NCI-H1436 (cell line): ENCODE results near the gene ZBTB7B.

Source experiments
- DNase-seq: peaks from one replicate; lab custom pipeline; 2025; lab: John Stamatoyannopoulos, UW

The ZBTB7B gene

GRCh38 chr1:155038602-155039307, 36.2 kb downstream of the ZBTB7B start:
- DNase-seq: no peak

- no peak for DNase-seq
Observed at GRCh38 chr1:155039308-155039669, 36.7 kb downstream of the ZBTB7B start.

GRCh38 chr1:155040358-155041093, 37.9 kb downstream of the ZBTB7B start:
- no peak for DNase-seq

- DNase-seq: no peak
Observed at GRCh38 chr1:155042789-155043188, 40.2 kb downstream of the ZBTB7B start.

GRCh38 chr1:155043301-155043702, 40.7 kb downstream of the ZBTB7B start:
- no peak for DNase-seq

GRCh38 chr1:155043793-155044192, 41.2 kb downstream of the ZBTB7B start:
- DNase-seq: no peak

- no peak for DNase-seq
Observed at GRCh38 chr1:155044365-155044764, 41.8 kb downstream of the ZBTB7B start.

GRCh38 chr1:155044812-155045657, 42.4 kb downstream of the ZBTB7B start:
- DNase-seq: no peak

- DNase-seq: no peak
Observed at GRCh38 chr1:155048449-155049334, 46.1 kb downstream of the ZBTB7B start.

GRCh38 chr1:155049651-155050559, 47.3 kb downstream of the ZBTB7B start:
- no peak for DNase-seq

GRCh38 chr1:155050560-155051341, 48.1 kb downstream of the ZBTB7B start, which contains the start of gene ADAM15:
TSS of gene ADAM15 (plus strand) at chr1:155051316. CDS start at chr1:155051387, 71 bp downstream.
- DNase-seq: peak; percentile 63

- no peak for DNase-seq
Observed at GRCh38 chr1:155051342-155051776, 48.8 kb downstream of the ZBTB7B start.

- peak; percentile 51 for DNase-seq
Observed at GRCh38 chr1:155051777-155052398, 49.3 kb downstream of the ZBTB7B start.

GRCh38 chr1:155052439-155053395, 50.1 kb downstream of the ZBTB7B start:
- DNase-seq: peak; percentile 80

GRCh38 chr1:155053531-155054105, 51.0 kb downstream of the ZBTB7B start:
- no peak for DNase-seq

- no peak for DNase-seq
Observed at GRCh38 chr1:155057104-155057503, 54.5 kb downstream of the ZBTB7B start.

- DNase-seq: no peak
Observed at GRCh38 chr1:155057788-155058211, 55.2 kb downstream of the ZBTB7B start.
